ENCODE measurements around the gene CCDC146.
"Not testable (repeated sequence)": the region's sequence is repeated elsewhere in the genome, so short reads cannot be mapped to it uniquely, and the experiment has no call there.

CCDC146 gene

DNA sequence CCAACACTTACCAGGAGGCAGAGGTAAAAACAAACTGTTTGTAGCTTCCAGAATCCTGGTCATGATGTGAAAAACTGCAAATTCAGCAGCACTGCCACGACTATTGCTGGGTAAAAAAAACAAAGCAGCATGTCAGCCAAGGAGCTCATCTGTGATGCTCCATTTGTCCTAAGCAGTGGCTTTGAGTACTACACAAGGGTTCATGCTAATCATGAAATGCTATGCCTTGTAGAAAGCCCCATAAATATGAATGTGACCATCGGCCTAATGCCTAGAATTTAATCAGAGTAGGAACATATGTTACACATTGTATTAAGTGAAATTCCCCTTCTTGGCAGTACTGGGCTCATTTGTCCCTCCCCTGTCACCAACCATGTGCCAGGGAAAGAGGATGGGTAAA is 198.3 kb downstream of the CCDC146 start:
- FAIRE-seq = no peak
- DNase-seq (ENCODE audit: insufficient read length, low spot score) = no peak

DNA sequence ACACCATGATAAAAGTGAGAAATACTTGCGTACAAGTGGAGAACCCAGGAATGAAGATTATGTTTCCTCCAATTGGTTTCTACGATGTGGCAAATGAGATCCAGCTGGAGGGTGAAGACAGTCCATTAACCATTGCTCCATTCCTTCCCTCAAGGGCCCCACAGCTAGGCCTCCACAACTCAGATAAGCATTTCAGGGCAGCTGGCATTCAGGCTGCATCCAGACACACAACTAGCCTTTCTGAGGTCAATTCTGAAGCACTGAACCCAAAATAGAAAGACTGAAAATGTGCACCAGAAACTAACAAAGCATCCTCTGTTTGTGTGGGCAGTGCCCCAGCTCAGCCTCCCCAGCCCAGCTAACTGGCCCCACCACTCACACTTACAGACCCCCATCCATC is 198.9 kb downstream of the CCDC146 start:
- no peak for DNase-seq (ENCODE audit: insufficient read length, low spot score)
- FAIRE-seq = no peak

DNA sequence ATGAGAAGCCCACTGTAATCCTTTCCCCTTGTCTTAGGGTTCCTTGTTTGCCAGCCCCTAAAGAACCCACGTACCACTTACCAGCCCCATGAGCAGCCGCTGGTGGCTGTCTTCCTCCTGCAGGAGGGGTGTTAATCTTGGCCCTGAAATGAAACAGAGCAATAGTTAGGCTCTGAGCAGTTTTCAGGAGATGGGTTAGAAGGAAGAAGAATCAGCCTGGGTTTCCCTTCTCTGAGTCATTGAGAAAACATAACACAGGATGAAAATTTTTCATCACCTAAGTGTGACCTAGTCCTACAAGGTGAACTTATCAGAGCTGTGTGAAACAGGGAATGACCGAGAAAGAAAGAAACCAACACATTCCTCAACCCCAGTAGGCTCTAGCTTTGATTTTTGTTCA is 203.7 kb downstream of the CCDC146 start:
- FAIRE-seq (no peak), DNase-seq (ENCODE audit: insufficient read length, low spot score) (no peak)

DNA sequence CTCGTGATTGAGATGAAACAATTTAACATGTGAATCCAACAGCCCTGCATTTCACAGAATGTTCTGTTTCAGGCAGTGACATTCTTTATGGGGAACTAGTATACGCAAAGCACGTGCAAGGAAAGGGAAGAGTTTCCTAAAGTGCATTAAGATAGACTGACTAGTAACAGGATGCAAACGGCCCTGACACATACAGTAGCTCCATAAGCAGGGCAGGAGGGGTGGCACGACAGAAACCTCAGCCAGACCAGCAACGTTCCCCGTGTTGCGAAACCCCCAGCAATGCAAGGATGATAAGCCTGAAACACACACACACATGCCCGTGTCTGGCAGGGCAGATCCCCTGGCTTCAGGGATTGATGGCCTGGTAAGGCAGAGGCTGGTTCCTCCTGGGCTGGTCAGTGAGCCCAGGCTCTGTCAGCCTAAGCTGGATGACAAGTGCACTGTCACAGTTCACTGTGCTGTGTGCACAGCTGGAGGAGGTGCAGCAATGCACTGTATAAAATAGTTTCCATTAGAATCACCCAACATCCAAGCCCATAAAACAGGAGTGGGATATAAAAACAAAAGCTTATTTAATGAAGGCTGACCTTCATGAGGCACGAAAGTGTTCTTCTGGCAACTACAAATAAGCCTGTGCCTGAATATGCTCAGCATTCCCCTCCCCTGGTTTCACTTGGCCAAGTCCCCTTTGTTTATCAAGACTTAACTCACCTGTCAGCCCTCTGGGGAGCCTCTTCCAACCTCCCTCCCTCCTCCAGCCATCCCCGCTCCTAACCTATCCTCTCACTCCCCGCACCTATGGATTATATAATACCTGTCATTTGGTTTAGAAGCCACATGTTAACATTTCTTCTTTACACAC is 204.9 kb downstream of the CCDC146 start:
- no peak for DNase-seq (ENCODE audit: insufficient read length, low spot score)

DNA sequence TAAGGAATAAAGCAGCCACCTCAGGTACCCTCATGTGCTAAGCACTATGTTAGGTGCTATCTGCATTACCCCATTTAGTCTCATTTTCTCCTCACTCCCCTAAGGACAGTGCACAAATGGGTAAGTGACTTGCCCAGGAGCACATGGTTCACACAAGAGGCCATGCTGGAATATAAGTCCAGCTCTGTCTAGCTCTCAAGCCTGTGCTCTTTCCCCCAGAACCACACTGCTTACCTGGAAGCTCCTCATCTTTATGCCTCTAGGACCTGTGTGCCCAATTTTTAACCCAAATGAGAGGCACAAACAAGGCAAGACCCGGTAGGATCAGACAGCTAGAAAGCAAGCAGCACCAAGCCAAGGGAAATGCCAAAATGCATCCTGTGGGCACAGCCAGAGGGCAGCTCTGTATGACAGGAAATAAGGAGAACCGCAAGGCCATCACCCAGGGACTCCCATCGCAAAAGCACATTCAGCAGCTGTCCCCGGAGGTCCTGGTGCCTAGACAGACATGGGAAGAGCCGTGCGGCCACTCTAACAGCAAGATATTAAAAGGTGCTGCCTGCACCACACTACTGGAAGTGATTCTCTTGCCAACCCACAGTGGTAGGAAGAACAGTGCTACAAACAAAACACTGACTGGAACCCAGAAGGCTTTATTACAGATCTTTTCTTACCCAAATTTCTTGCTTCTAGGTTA is 205.7 kb downstream of the CCDC146 start:
- no peak for FAIRE-seq
- DNase-seq (ENCODE audit: insufficient read length, low spot score) = no peak

More for the DNA sequence above, 204.9 kb downstream of the CCDC146 start:
- FAIRE-seq = no peak

DNA sequence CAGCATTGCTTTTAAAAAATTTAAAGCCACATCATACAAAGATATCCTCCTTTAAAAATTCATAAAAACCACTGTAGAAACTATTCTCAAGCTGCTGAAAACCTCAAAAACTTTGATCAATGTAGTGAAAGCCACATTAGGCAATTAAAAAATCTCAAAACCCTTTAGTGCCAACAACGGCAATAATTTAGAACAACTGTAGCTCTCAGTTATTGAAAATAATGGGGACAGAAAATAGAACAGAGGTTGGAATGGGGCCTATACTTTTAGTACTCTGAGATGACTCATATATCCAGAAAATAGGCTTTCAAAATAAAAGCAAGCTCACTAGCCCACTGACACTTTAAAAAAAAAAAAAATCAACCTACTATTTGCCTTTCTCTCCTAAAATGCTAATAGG is 206.3 kb downstream of the CCDC146 start:
- DNase-seq (ENCODE audit: insufficient read length, low spot score) (no peak), FAIRE-seq (no peak)

DNA sequence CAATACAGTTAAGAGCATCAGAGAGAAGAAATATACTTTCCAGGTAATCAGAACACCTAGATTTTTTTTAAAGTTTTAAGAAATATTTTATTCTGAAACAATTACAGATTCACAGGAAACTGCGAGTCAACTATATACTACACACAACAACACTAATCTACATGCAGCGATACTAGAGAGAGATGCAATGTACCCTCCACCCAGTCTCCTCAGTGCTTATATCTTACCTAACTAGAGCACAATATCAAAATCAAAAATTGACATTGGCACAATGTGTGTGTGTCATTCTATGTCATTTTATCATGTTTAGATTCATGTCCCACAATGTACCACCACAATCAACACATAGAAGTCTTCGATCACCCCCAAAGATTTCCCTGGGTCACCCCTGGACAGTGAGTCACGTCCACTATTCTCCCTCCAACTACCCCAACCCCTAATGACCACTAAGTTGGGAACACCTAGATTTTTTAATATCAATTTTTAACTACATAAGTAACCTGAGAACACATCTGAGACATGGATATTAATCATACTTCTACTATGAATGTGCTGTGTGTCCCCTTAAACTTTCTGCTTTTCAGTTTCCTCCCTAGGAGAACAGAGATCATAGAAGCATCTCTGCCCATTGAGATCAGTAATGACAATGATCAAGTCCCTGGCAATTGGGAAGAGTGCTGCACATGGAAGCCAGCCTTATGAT is 207.2 kb downstream of the CCDC146 start:
- DNase-seq (ENCODE audit: insufficient read length, low spot score) (no peak), FAIRE-seq (no peak)

DNA sequence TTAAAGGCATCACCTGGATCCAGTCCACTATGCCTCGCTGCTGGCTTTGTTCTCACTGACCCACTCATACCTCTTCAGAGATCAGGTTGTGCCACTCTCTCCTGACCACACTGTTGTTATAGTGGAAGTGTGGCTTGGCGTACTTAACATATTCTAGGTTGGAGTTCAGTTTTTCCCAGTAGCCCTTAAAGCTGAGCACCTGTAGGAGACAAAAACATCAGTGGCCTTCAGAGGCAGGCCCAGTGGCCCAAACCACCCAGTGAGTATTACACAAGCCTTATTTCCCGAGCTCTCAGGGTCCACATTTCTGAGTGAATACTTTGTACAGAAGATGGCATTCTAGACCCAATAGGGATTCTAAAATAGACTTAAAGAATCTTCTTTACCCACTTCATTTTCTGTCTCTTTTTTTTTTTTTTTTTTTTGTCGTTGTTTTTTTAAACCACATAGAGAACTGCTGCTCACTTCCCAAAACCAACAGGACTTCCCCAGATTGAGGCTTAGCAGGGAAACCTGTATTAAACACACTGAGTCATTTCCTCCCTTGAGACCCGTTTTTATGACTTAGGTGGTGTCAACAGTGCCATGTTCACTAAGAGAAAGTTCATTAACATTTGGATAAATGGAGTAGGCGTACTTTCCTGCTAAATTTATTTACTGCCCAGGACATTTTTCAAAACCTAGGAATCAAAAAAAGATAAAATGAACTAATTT is 207.9 kb downstream of the CCDC146 start:
- peak; percentile 84 for FAIRE-seq
- no peak for DNase-seq (ENCODE audit: insufficient read length, low spot score)

DNA sequence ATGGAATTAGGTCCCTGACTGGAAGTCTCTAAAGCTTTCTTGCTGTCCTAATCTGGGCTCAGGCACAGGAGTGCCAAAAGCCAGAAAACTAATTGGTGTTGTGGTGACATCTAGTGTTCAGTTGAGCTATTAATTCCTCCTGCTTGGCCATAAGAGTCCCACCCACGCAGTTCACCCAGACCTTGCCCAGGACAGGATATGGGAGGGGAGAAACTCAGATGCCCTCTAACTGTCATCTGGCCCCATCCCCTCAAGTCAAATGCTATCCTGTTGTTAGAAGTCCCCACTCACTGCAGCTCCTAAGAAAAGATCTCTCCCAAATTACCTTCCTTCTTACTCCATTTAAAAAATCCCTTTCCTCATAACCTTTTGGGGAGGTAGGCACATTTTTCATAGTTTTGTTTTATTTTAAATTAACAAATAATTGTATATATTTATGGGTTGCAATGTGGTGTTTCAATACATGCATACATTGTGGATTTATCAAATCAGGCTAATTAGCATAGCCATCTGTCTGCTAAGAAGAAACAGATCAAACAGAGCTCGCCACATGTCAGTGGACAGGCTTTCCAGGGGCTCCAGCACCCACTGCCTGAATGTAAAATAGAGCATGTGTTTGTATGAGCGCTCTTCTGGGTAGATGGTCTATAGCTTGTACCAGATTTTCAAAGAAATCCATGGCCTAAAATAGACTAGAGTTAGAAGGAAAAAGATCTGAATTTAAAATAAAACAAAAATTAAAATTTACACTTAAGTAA is 209.7 kb downstream of the CCDC146 start:
- FAIRE-seq = peak; percentile 94

DNA sequence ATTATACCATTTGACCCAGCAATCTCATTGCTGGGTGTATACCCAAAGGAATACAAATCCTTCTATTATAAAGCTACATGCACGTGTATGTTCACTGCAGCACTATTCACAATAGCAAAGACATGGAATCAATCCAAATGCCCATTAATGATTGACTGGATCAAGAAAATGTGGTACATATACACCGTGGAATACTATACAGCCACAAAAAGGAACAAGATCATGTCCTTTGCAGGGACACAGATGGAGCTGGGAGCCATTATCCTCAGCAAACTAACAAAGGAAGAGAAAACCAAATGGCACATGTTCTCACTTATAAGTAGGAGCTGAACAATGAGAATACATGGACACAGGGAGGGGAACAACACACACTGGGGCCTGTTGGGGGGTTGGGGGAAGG is 211.6 kb downstream of the CCDC146 start:
- FAIRE-seq; DNase-seq (ENCODE audit: insufficient read length, low spot score): not testable (repeated sequence)

More for the DNA sequence above, 209.7 kb downstream of the CCDC146 start:
- peak; percentile 81 for DNase-seq (ENCODE audit: insufficient read length, low spot score)

DNA sequence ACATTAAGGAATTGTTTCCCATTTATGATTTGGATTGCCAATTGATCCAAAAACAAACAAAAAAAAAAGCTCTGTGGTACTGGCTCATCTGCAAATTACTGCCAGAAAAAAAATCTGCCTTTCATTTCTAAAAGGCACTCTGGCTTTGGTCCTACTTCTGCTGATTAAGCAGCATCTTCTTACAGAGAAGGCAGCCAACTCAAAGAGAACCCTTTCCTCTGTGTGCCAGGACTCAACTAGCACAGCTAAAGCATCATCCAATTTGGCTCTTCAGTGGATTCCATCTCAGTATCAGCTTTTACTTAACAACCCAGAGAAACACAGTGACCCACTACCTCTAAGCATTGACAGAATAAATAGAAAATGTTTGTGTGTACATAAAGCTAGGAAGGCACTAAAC is 213.2 kb downstream of the CCDC146 start:
- no peak for DNase-seq (ENCODE audit: insufficient read length, low spot score)
- no peak for FAIRE-seq

DNA sequence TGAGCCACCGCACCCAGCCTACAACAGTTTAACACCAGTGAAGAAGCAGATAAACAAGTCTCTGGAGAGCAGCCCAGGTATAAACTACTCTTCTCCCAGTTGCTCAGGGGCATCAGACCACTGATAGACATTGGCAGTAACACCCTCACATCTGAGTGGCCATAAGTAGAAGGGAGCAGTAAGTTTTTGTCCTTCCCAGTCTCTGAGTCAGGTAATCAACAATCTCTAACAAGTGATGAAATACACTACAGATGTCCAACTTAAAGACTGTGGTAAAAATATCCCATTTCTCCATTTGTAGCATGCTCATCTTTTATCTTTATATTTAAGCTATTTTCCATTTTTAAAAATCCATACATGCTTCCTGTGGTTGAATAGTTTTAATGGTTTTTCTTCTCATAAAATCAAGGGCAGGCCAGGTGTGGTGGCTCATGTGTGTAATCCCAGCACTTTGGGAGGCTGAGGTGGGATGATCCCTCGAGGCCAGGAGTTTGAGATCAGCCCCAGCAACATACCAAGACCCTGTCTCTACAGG is 215.1 kb downstream of the CCDC146 start:
- FAIRE-seq (no peak), DNase-seq (ENCODE audit: insufficient read length, low spot score) (no peak)

DNA sequence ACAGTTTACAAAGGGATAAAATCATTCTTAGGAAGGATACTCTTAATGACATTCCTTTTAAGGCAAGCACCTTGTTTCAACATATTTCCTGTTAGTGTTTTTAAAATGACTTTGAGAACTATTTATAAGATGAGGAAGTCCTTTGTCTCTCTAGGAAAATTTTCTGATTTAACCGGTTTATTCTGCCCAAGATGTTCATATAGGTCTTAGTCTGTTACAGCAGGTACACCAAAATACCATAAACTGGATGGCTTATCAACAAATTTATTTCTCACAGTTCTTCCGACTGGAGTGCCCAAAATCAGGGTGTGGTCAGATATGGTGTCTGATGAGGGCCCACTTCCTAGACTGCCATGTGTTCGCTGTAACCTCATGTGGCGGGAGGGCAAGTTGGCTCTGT is 215.8 kb downstream of the CCDC146 start:
- DNase-seq (ENCODE audit: insufficient read length, low spot score) (no peak), FAIRE-seq (no peak)

DNA sequence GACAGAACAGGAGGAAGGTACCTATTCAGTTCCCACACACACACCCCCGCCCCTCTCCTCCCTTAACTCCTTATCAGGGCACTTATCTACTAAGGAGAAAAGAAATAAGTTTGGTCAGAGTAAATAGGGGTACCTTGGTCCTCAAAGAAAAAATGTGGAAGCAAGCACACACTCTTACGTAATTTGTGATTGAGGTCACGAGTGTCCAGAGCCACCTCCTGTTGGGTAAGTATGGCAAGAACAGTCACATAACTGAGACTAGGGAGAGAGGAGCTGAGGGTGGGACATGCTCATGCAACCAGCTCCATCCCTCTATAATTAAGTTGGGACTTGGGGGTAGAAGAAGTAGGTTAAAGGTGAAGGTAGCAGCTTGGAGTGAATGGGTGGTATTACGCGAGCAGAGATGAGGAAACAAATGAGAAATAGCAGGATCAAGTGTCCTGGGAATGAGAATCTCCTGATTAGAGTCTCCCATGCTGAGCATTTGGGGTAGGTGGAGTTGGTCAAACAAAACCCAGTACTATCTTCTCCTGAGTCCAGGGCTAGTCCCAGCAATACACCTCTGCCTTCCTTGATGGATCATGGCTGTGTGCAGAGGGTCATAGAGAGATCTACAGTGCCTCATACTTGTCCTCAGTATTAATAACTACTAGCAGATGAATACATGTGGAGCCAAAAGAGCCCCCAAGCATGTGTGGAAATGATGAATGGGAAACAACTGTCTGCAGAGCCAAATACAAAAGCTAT is 216.6 kb downstream of the CCDC146 start:
- no peak for DNase-seq (ENCODE audit: insufficient read length, low spot score)
- no peak for FAIRE-seq

DNA sequence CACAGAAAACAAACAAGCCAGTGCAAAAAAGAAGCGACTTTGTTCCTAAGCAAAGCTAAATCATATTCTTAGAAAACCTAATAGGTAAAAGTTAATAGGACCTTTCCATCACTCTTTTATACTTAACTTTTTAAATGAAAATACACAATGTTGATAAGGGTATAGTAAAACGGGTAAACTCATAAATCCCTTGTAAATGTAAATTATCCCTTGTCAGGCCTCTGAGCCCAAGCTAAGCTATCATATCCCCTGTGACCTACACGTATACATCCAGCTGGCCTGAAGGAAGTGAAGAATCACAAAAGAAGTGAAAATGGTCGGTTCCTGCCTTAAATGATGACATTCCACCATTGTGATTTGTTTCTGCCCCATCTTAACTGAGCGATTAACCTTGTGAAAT is 217.3 kb downstream of the CCDC146 start:
- DNase-seq (ENCODE audit: insufficient read length, low spot score) (no peak), FAIRE-seq (no peak)

Measured in GM19239 (cell line).